A549 (cell line): Measurements from ENCODE around the gene TRIO.

Experiments
- CTCF ChIP-seq: fragments of >200 bp; sonication (Bioruptor Twin); formaldehyde crosslinking; IDR thresholded peaks from 3 replicates; pipeline ENCODE4 v1.5.1; 2016
- KDM1A ChIP-seq: fragments of 200-600 bp; sonication (generic); IDR thresholded peaks from 2 replicates; pipeline ENCODE4 v1.6.1; 2016; ENCODE audit warnings: low read depth, mild to moderate bottlenecking
- POLR2A ChIP-seq: IDR thresholded peaks from 2 replicates; pipeline ENCODE4 v1.6.1; 2012; ENCODE audit warnings: mild to moderate bottlenecking, low read length
- TF ChIP-seq, protein P1 (sequence below): fragments of 250-450 bp; sonication (Bioruptor Pico); IDR thresholded peaks from 2 replicates; pipeline ENCODE4 v1.5.0; 2020; ENCODE audit warnings: low read depth, mild to moderate bottlenecking, moderate library complexity

DNA sequence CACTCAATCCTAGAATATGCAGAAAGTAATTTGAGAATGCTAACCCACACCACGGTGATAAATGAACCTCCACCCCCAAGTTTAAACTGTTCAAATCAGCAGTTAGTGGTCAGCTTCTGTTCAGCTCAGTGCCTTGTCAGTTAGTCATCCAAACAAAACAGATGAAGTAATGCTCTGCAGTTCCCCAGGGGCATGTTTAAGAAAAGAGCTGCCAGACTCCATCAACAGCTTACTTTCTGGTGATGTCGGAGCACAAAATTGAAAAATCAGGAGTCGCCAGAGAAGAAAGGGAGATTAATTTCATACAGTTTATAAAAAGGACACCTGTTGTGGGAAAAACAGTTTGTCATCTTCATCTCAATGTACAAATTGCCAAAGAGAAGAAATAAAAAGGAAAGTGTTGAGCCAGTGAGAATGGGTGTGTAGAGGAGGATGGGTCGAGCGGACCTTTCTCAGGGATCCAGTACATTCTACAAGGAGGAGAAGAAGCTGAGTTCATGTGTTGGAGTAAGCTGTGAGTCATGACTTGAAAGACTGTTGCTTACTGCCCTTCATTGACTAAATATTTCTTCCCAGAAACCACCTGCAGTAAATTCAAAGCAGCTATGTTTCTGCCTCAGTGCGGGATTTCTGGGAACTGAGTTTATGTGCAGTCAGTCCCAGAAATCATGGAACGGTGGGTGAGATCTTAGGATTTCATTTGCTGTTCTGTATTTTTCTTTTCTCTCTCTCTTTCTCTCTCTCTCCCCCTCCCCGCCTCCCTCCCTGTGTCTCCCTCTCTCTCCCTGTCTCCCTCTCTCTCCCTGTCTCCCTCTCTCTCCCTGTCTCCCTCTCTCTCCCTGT lies 13.7 kb downstream of the TRIO start:
- no peak for TF ChIP-seq KDM1A
- no peak for TF ChIP-seq CTCF
- no peak for TF ChIP-seq POLR2A
- TF ChIP-seq, protein P1, sequence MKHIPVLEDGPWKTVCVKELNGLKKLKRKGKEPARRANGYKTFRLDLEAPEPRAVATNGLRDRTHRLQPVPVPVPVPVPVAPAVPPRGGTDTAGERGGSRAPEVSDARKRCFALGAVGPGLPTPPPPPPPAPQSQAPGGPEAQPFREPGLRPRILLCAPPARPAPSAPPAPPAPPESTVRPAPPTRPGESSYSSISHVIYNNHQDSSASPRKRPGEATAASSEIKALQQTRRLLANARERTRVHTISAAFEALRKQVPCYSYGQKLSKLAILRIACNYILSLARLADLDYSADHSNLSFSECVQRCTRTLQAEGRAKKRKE (CRISPR knock-in tag) = no peak
